DMS114 treated with DMSO at 0.1 percent for 48 hours (cell line): ENCODE results near the gene SDR42E2.
"Not testable (repeated sequence)": the region's sequence is repeated elsewhere in the genome, so short reads cannot be mapped to it uniquely, and the experiment has no call there.

Experiments used
- DNase-seq: peaks from one replicate; lab custom pipeline; 2025; ENCODE audit not compliant: unreplicated experiment; lab: John Stamatoyannopoulos, UW

The SDR42E2 gene

DNA sequence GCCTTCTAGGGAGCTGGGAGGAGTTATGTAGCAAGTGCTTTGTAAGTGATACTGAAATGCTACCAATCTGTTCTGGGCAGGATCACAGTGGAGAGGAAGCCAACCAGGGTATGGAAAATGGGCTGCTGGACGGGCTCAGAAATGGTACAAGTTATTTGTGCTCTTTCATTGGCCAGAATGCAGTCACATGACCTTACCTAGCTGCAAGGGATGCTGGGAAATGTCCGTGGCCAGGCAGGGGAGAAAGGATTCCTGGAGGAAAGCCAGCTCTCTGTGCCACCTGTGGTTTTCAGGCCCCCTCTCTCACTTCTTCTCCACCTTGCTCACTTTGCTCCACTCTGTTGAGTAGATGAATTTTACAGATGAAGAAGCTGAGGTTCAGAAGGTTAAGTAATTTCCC is 48.5 kb downstream of the SDR42E2 start:
- no peak for DNase-seq

DNA sequence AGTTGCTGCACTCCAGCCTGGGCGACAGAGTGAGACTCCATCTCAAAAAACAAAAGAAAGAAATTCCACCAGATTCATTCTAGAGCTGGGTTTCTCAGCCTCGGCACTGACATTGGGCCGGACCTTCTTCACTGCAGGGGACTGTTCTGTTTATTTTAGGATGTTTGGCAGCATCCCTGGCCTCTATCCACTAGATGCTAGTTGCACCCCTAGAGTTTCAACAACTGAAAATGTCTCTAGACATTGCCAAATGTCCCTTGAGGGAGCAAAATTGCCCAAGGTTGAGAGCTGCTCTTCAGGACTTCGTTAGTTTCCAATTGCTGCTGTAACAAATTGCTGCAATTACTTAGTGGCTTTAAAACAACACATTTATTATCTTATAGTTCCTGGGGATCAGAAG is 50.9 kb downstream of the SDR42E2 start:
- DNase-seq: no peak

DNA sequence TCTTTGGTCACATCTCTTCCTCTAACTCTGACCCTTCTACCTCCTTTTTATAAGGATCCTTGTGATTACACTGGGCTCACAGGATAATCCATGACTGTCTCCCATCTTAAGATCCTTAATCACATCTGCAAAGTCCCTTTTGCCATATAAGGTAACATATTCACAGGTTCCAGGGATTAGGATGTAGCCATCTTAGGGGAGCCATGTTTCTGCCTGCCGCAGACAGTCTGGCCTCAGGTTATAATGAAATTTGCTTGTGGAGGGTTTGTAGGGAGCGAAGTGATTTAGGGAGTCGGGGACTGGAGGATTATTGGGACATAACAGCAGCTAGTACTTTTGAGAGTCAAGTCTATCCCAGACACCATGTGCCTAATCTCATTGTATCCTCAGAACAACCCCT is 51.5 kb downstream of the SDR42E2 start:
- no peak for DNase-seq

DNA sequence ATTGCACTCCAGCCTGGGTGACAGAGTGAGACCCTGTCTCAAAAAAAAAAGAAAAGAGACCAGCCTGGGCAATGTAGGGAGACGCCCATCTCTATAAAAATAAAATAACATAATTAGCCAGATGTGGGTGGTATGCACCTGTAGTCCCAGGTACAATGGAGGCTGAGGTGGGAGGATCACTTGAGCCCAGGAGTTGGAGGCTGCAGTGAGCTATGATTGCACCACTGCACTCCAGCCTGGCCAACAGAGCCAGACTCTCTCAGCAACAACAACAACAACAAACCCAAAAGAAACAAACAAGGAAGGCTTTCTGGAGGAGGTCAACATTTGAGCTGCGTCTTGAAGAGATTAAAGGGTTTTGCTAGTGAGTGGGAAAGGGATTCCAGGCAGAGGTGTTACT is 52.1 kb downstream of the SDR42E2 start:
- DNase-seq: no peak

DNA sequence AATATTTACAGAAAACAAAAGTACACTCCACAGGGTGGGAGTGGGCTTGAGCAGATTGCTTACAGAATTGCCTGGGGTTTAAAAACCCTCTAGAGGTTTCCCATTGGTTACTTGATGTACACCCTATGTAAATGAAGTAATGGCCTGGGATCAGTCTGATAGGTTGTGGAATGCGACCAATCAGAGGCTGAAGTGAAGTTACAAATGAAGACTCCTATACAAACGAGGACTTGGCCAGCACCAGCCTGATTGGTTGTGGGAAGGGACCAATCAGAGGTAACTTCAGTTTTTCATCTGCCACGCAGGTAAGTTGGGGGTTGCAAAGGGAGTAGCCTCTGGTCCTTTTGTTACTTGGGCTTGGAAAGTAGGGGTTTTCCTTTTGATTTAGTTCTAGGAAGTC is 52.6 kb downstream of the SDR42E2 start:
- no peak for DNase-seq

DNA sequence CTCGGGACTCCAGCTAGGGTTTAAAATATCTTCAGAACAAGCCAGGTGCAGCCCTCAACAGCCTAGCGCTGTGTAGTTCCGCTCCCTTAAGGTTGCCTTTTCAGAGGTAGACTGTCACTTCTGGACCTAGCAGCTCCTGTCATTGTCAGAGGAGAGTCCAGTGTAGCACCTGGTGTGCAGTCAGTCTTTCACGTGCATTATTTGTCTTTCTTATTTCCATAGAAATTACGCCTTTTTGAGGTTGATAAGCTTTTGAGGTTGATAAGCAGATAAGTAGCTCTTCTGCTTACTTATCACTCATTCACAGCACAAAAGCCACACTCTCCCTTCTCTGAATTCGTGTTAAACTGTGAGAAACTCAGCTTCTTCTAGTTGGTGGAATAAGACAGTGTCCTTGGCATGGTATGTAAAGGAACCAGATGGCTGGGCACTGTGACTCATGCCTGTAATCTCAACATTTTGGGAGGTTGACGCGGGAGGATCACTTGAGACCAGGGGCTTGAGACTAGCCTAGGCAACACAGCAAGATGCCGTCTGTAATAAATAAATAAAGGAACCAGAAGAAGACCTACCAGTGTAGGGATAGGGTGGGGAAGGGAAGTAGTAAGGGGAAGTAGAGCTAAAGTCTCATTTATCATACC is 54.0 kb downstream of the SDR42E2 start:
- DNase-seq: no peak

DNA sequence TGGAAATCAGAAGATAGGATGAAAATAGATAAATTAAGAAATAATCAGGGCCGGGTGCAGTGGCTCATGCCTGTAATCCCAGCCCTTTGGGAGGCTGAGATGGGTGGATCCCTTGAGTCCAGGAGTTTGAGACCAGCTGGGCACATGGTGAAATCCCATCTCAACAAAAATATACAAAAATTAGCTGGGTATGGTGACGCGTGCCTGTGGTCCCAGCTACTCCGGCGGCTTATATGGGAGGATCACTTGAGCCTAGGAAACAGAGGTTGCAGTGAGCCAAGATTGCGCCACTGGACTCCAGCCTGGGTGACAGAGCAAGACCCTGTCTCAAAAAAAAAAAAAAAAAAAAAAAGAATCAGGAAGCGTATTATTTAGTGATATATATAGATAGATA is 54.5 kb downstream of the SDR42E2 start:
- DNase-seq: not testable (repeated sequence)

DNA sequence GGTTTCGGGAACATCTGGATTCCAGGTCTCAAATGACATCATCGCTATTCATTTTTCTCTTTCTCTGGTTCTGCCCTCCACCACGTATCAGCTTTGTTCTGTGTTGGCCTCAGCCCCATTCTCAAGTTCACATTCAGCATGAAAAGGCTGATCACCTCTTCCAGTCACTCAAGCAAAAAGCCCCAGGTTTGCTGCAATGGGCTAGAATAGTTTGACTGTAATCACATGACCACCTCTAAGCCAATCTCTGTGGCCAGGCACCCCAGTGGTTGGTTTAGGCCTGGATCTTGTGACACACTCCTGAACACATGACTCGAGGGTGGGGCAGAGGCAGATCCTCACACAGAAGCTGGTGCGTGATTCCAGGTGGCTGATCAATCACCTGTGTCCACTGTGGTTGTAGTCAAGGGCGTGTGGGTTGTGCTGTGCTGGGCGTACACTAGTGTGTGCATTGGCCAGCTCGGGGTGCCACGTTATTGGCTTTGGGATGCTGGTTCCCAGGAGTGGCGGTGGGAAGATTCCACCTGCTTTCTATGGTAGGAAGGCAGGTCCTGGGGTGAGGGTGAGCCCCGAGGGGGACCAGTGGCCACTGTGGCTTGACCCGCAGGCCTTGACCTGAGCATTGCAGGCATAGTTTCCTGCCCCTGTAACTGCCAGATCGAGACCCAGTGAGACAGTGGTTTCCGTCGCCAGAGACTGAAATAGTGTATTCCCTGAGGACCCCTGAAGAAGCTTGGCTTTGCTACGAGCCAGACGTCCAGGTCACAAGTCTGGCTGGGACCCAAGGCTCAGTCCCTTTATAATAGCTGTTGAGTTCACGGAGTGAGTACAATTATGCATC is 55.8 kb downstream of the SDR42E2 start:
- DNase-seq: no peak

DNA sequence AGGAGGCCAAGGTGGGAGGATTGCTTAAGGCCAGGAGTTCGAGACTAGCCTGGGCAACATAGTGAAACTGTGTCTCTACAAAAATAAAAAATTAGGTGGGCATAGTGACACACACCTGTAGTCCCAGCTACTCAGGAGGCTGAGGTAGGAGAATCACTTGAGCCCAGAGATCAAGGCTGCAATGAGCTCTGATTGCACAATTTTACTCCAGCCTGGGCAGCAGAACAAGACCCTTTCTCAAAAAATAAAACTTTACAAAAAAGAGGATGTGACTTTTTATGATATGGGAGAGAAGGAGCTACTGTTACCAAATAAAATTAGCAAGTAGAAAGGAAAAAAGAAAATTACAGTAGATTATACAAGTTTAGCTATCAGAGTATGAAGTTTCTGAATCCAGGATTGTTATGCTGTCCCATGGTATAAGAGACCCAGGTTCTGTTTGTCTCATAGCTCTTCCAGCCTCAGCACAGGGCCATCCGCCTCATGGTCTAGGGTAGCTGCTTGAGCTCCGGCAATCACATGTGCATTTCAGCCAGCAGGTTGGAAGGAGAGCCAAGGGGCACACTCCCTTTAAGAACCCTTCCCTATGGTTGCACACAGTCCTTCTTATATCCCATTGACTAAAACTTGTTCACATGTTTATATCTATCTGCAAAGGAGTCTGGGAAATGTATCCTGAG is 57.2 kb downstream of the SDR42E2 start:
- DNase-seq: no peak

DNA sequence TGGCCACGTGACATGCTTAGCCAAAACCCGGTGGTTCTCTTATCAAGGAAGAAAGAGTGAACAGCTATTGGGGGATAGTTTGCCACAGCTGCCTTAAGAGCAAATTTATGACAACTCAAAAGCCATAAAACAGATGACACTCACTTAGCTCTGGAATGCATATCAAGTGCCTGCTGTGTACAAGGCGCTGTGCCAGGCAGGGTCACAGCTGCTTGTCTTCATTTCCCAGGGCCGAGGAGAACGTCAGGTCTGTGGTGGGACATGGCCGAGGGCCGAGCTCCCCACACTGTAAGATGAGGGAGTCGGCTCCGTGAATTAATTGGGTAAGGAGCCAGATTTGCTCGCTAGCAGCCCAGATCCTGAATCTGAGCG is 57.7 kb downstream of the SDR42E2 start:
- no peak for DNase-seq

DNA sequence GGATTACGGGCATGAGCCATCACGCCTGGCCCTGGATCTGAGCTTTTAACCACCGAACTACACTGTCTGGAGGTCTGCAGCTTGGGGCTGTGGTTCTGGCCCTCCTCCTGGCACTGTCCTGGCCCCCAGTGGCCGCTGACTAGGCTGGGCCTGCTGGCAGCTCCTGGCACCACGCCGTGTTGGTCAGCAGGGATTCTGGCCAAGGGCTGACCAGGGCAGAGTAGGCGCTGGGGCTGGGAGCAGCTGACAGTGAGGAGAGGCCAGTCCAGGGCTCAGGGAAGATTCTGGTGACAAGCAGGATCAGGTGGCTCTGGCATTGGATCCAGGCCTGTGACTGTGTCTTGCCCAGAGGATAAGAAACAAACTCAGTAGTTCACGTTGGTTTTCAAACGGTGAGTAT is 58.4 kb downstream of the SDR42E2 start:
- no peak for DNase-seq

DNA sequence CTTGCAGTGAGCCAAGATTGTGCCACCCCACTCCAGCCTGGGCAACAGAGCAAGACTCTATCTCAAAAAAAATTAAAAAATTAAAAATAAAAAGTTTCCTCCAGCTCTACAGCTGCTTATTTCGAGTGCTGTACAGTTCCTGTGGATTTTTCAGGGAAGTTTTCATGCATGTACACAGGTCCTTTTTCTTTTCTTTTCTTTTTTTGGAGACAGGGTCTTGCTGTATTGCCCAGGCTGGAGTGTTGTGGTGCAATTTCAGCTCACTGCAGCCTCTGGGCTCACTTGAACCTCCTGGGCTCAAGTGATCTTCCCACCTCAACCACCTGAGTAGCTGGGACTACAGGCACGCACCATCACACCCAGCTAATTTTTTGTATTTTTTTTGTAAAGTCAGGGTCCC is 59.7 kb downstream of the SDR42E2 start:
- no peak for DNase-seq

DNA sequence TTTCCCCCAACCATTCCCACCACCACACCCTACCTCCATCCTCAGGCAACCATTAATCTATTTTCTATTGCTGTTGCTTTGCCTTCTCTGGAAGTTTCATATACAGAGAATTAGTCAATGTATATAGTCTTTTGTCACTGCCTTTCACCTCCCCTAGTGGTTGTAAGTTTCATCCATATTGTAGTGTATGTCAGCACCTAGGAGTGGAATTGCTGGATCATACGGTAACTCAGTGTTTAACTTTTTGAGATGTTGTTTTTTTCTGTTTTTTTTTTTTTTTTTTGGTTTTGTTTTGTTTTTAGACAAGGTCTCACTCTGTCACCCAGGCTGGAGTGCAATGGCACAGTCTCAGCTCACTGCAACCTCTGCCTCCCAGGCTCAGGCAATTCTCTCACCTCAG is 60.7 kb downstream of the SDR42E2 start:
- DNase-seq: no peak

DNA sequence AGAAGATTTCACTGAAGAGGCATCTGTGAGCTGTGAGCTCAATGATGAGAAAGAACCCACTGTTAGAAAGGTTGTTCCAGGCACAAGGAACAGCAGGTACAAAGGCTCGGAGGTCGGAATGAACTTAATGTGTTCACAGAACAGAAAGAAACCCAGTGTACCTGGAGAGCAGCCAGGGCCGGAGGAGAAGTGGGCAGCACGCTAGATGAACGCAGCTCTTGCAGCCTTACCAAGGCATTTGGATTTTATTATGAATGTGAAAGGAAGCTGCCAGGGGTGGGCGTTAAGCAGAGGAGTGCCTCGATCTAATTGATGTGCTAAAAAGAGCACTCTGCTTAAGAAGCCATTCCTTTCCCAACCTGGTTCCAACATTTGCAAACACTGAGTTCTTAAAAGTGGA is 62.8 kb downstream of the SDR42E2 start:
- DNase-seq: no peak

DNA sequence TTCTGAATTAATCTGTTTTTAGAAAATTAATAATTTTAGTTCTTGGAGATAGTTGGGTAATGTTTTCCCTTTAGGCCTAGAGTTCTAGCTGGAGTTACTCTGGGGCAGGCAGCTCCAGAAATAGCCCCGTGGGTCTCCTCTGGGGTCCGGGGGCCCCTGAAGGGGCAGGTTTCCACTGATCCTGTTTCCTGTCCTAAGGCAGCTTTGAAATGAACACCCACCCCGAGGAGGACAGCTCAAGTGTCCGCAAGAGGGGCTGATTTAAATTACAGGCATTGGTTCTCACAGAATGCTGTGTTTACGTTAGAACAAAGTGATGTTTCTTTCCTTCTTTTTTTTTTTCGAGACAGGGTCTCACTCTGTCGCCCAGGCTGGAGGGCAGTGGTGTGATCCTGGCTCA is 67.6 kb downstream of the SDR42E2 start:
- DNase-seq: no peak

DNA sequence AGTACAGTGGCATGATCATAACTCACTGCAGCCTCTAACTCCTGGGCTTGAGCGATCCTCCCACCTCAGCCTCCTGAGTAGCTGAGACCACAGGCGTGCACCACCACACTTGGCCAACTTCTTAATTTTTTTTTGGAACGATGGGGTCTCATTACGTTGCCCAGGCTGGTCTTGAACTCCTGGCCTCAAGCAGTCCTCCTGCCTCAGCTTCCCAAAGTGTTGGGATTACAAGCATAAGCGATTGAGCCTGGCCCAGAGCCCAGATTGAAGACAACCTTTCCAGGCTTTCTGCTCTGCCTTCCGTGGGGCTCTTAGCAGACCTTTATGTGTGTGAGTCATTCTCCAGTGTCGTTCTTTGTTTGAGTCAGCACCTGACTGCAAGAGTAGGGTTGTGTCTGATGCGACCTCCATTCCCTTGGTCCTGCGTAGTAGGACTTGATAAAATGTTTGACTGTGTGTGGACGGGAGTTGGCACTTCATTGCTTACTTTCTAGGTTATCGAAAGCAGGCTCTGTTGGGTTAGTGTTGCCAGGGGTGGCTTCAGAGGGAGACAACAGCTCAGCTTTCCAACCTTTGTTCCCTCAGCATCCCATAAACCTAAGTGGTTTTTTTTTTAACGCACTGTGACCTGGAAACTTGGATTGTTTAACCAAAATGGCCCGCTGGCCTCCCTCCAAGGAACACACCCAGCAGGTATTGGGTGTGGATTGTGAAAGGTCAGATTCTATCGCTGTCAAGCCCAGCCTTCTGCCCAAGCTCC is 70.2 kb downstream of the SDR42E2 start:
- no peak for DNase-seq

DNA sequence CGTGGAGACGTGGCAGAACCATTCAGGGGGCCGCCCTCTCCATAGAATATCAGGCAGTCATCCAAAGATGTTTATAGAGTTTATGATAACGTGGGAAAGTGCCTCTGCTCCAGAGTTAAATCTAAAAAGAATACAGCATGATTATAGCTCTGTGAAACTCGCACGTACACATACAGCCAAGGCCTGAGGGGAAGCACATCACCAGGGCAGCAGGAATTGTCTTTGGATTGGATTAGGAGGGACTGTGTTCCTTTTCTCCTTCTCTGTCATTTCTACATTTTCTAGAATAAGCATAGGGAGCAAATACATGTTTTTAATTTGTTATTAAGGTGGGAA is 70.7 kb downstream of the SDR42E2 start:
- no peak for DNase-seq

DNA sequence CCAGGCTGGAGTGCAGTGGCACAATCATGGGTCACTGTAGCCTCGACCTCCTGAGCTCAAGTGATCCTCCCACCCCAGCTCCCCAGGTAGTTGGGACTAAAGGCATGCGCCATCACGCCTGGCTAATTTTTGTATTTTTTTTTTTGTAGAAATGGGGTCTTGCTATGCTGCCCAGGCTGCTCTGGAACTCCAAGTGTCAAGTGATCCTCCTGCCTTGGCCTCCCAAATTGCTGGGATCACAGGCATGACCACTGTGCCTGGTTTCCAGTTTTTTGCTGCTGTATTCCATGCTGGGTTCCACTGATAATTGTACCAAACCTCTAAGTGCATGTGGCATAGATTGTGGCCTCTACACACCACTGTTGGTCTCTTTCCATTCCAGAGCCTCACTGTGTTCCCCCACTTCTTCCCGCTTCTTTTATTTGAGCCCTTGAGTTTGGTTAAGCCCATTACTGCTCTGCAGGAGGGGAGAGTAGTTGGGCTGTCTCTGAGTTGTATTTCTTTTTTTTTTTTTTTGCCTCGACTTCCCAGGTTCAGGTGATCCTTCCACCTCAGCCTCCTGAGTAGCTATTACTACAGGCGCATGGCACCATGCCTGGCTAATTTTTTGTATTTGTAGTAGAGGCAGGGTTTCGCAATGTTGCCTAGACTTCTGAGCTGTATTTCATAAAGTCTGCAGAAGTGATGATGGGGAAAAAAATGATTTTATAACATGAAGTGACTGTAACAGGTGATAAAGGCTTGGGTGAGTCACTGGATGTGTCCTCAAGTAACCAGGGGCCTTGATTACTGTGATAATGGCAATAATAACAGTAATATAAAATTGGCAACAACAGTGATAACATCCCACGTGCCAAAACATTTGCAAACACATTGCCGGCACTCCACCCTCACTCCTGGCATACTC is 73.8 kb downstream of the SDR42E2 start:
- DNase-seq: no peak

DNA sequence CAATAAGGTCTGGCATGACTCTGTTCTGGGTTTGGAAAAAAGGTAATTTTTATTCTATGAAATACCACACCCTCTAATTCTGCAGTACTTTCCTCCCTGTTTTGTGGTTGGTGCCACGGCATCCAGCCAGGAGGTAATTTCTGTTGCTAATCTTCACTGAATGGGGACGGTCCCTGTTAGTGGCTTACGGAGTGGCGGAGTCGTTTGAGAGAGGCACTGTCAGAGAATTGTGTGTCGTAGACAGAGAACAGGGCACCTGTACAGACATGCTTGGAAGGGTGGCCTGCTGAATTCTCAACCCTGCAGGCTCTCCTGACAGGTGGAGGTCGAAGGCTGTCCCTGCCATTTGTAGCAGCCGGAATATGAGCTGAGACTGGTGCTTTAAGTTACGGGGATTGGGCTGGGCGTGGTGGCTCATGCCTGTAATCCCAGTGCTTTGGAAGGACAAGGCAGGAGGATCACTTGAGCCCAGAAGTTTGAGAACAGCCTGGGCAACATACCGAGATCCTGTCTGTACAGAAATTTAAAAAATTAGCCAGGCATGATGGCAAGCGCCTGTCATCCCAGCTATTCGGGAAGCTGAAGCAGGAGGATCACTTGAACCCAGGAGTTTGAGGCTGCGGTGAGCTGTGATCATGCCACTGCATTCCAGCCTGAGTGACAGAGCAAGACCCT is 77.0 kb downstream of the SDR42E2 start:
- no peak for DNase-seq
